ENCODE results near the gene PTPRH. TPM values are rescaled to one million over a fixed set of nuclear protein-coding genes. Genes with fewer than 3 reads are reported as not detected.
A peak's percentile ranks its signal among the peaks of the same experiment; 100 is the strongest.

Gene PTPRH
- total RNA-seq, 1 experiment from 2014 or later: 11.7 TPM

- H4K20me1 ChIP-seq (ENCODE audit: insufficient read depth): peaks cover 93% of the 10 kb centered on the region
- no peak overlapping the region for H3K4me3 ChIP-seq
- no TSS peak for BruUV-seq (replicated peaks)
- peaks cover 9% of the 10 kb centered on the region; the same call in 1 of the 2 replicates for H3K36me3 ChIP-seq (ENCODE audit: low read depth)
- H3K9me2 ChIP-seq (ENCODE audit: insufficient read depth): no peaks in the 10 kb centered on the region
- H2AFZ ChIP-seq: no peak overlapping the region
- H3K9me3 ChIP-seq (ENCODE audit: insufficient read depth, low read depth): no peaks in the 10 kb centered on the region
- H3K79me2 ChIP-seq (ENCODE audit: low read depth): peaks cover 91% of the 10 kb centered on the region
- POLR2A ChIA-PET (ENCODE audit: unreplicated experiment): no interaction called here
- H3K4me2 ChIP-seq: no peak overlapping the region
- CTCF ChIA-PET: no interaction called here
- no peak overlapping the region for H3K27ac ChIP-seq
- TF ChIP-seq CTCF (conservative IDR thresholded peaks at IDR 0.05) (no peak), EZH2 (IDR thresholded peaks at IDR 0.05; ENCODE audit: low read depth) (no peak)
- no peak for DNase-seq
- peaks cover 20% of the 10 kb centered on the region; the same call in 1 of the 2 replicates for H3F3A ChIP-seq (ENCODE audit: insufficient read depth, low read depth)
- H3K4me1 ChIP-seq (replicated peaks; ENCODE audit: insufficient read depth): peaks cover 47% of the 10 kb centered on the region
- no peaks in the 10 kb centered on the region for H3K27me3 ChIP-seq (ENCODE audit: insufficient read depth, low read depth)
- intact Hi-C loops (cut with micrococcal nuclease; ENCODE audit: unreplicated experiment): no loop called here
These were observed 40.5 kb upstream of the PTPRH start for GRCh38 chr19:55249841-55250240.

- no TSS peak for BruUV-seq (replicated peaks)
- no peak for DNase-seq
- intact Hi-C loops (cut with micrococcal nuclease; ENCODE audit: unreplicated experiment): no loop called here
- Histone ChIP-seq H3K4me2 (no peak overlapping the region), H3K27ac (no peak overlapping the region), H3K9me3 (ENCODE audit: insufficient read depth, low read depth) (no peaks in the 10 kb centered on the region), H3K79me2 (ENCODE audit: low read depth) (peaks cover 80% of the 10 kb centered on the region), H3K9me2 (ENCODE audit: insufficient read depth) (no peaks in the 10 kb centered on the region), H3F3A (ENCODE audit: insufficient read depth, low read depth) (peaks cover 30% of the 10 kb centered on the region; the same call in 1 of the 2 replicates), H3K36me3 (ENCODE audit: low read depth) (peaks cover 15% of the 10 kb centered on the region), H3K4me1 (replicated peaks; ENCODE audit: insufficient read depth) (peaks cover 46% of the 10 kb centered on the region), H2AFZ (no peak overlapping the region), H3K4me3 (no peak overlapping the region), H4K20me1 (ENCODE audit: insufficient read depth) (peaks cover 81% of the 10 kb centered on the region), H3K27me3 (ENCODE audit: insufficient read depth, low read depth) (no peaks in the 10 kb centered on the region)
- ChIA-PET POLR2A (ENCODE audit: unreplicated experiment) (interaction anchor here (0.6 kb wide), 2 partner anchors 11 to 108 kb away, joined by 8 to 9 read pairs; no protein-coding TSS in a partner anchor), CTCF (interaction anchor here (0.8 kb wide), 1 partner anchor 53 kb away, joined by 3 read pairs; no protein-coding TSS in a partner anchor)
- TF ChIP-seq EZH2 (IDR thresholded peaks at IDR 0.05; ENCODE audit: low read depth) (no peak), CTCF (conservative IDR thresholded peaks at IDR 0.05) (no peak)
These were observed 39.4 kb upstream of the PTPRH start for GRCh38 chr19:55248704-55249103.

- Histone ChIP-seq H3K79me2 (ENCODE audit: low read depth) (peaks cover 75% of the 10 kb centered on the region), H3K4me2 (peak overlapping the region; percentile 26), H3K9me3 (ENCODE audit: insufficient read depth, low read depth) (no peaks in the 10 kb centered on the region), H3K27ac (peak overlapping the region; percentile 24; the same call in 1 of the 2 replicates), H3K9me2 (ENCODE audit: insufficient read depth) (no peaks in the 10 kb centered on the region), H3K4me1 (replicated peaks; ENCODE audit: insufficient read depth) (peaks cover 46% of the 10 kb centered on the region), H2AFZ (no peak overlapping the region), H3K36me3 (ENCODE audit: low read depth) (peaks cover 16% of the 10 kb centered on the region), H3K27me3 (ENCODE audit: insufficient read depth, low read depth) (no peaks in the 10 kb centered on the region), H3F3A (ENCODE audit: insufficient read depth, low read depth) (peaks cover 30% of the 10 kb centered on the region; the same call in 1 of the 2 replicates), H3K4me3 (no peak overlapping the region), H4K20me1 (ENCODE audit: insufficient read depth) (peaks cover 76% of the 10 kb centered on the region)
- no TSS peak for BruUV-seq (replicated peaks)
- intact Hi-C loops (cut with micrococcal nuclease; ENCODE audit: unreplicated experiment): no loop called here
- ChIA-PET CTCF (interaction anchor here (0.8 kb wide), 1 partner anchor 53 kb away, joined by 3 read pairs; no protein-coding TSS in a partner anchor), POLR2A (ENCODE audit: unreplicated experiment) (interaction anchor here (0.5 to 0.6 kb wide), 3 partner anchors 11 to 107 kb away, joined by 7 to 9 read pairs (median 8); no protein-coding TSS in a partner anchor)
- TF ChIP-seq EZH2 (IDR thresholded peaks at IDR 0.05; ENCODE audit: low read depth): no peak
- DNase-seq: no peak
These were observed 38.9 kb upstream of the PTPRH start for GRCh38 chr19:55248166-55248675.

Measured in PC-9 (cell line).